GM12878 (cell line): ENCODE data around the gene SENP3. TPM values are rescaled to one million over a fixed set of nuclear protein-coding genes. Genes with fewer than 3 reads are reported as not detected.

Source experiments
- ATF3 ChIP-seq: IDR thresholded peaks from 2 replicates; pipeline ENCODE4 v1.6.1; 2011; ENCODE audit warnings: low read depth, mild to moderate bottlenecking, low read length, moderate library complexity, borderline replicate concordance; ENCODE audit errors: extremely low read depth
- BRCA1 ChIP-seq: IDR thresholded peaks from 2 replicates; pipeline ENCODE4 v1.6.1; 2011; ENCODE audit warnings: low read depth, low read length, improper control_type of control experiment
- CBX5 ChIP-seq: sonication (generic); IDR thresholded peaks from 2 replicates; pipeline ENCODE4 v1.6.1; 2016; ENCODE audit warnings: low read depth, moderate library complexity, mild to moderate bottlenecking, inconsistent platforms
- EED ChIP-seq: sonication (generic); IDR thresholded peaks from 2 replicates; pipeline ENCODE4 v1.6.1; 2016; ENCODE audit warnings: antibody characterized with exemption, low read depth
- EGR1 ChIP-seq, 2 experiments: IDR thresholded peaks; 1 replicate in 1 of 2; 2 replicates in 1 of 2; pipeline ENCODE4 v1.6.1; 2011 to 2012; ENCODE audit warnings: low read depth in 2 of 2, low read length in 2 of 2, borderline replicate concordance in 1 of 2, mild to moderate bottlenecking in 1 of 2, moderate library complexity in 1 of 2
- JUNB ChIP-seq: IDR thresholded peaks from 2 replicates; pipeline ENCODE4 v1.6.1; 2016; ENCODE audit warnings: antibody characterized with exemption, mild to moderate bottlenecking
- KAT2A ChIP-seq: conservative IDR thresholded peaks from 2 replicates; pipeline ENCODE4 v1.6.1; 2011; ENCODE audit warnings: low read depth, low read length; ENCODE audit not compliant: control insufficient read depth
- MYB ChIP-seq: fragments of 150-350 bp; IDR thresholded peaks from 2 replicates; pipeline ENCODE4 v1.6.1; 2014; ENCODE audit warnings: mild to moderate bottlenecking, low read depth, low read length, borderline replicate concordance
- NFYB ChIP-seq: IDR thresholded peaks from 2 replicates; pipeline ENCODE4 v1.6.1; 2011; ENCODE audit warnings: low read depth, mild to moderate bottlenecking, low read length, improper control_type of control experiment, moderate library complexity; ENCODE audit not compliant: insufficient read depth
- NR2C1 ChIP-seq: fragments of 450-650 bp; IDR thresholded peaks from 2 replicates; pipeline ENCODE4 v1.6.1; 2017; ENCODE audit warnings: antibody characterized with exemption, mild to moderate bottlenecking, moderate library complexity
- PML ChIP-seq: IDR thresholded peaks from 2 replicates; pipeline ENCODE4 v1.6.1; 2012; ENCODE audit warnings: low read length, inconsistent platforms
- PRDM15 ChIP-seq: fragments of 450-650 bp; formaldehyde crosslinking; IDR thresholded peaks from 2 replicates; pipeline ENCODE4 v1.4.0; 2020; ENCODE audit warnings: mild to moderate bottlenecking, moderate library complexity
- RAD51 ChIP-seq: fragments of 450-650 bp; IDR thresholded peaks from 2 replicates; pipeline ENCODE4 v1.6.1; 2016; ENCODE audit warnings: moderate library complexity, mild to moderate bottlenecking, inconsistent platforms
- RFX5 ChIP-seq: IDR thresholded peaks from 2 replicates; pipeline ENCODE4 v1.6.1; 2011; ENCODE audit warnings: low read depth, low read length, improper control_type of control experiment
- SPI1 ChIP-seq: IDR thresholded peaks from 2 replicates; pipeline ENCODE4 v1.6.1; 2011; ENCODE audit warnings: low read depth, mild to moderate bottlenecking, low read length, moderate library complexity, borderline replicate concordance; ENCODE audit not compliant: insufficient read depth
- SREBF1 ChIP-seq: IDR thresholded peaks from 2 replicates; pipeline ENCODE4 v1.6.1; 2012; ENCODE audit warnings: mild to moderate bottlenecking, low read length
- SREBF2 ChIP-seq: IDR thresholded peaks from 2 replicates; pipeline ENCODE4 v1.6.1; 2012; ENCODE audit warnings: mild to moderate bottlenecking, low read length
- ZBTB4 ChIP-seq: fragments of 450-650 bp; formaldehyde crosslinking; IDR thresholded peaks from 2 replicates; pipeline ENCODE4 v1.4.0; 2022; ENCODE audit warnings: mild to moderate bottlenecking, moderate library complexity
- polyA plus RNA-seq, 11 experiments: library from polyadenylated mRNA; depleted of rRNA in 4 of 11; unstranded in 6 of 11; stranded (reverse) in 5 of 11; fragments of >200 nt; fragmentation: Nextera tagmentation in 4 of 11; fragmentation: Illumina TruSeq in 1 of 11; extraction: Ambion mirVana in 4 of 11; extraction: Trizol in 1 of 11; gene quantifications; 1 replicate in 1 of 11; 2 replicates in 10 of 11; pipeline versions ENCODE4 v1.2.1 to v1.2.3, GENCODE V29; 2011 to 2016; ENCODE audit warnings: inconsistent platforms in 2 of 11, missing spikeins in 2 of 11, low read depth in 1 of 11
- total RNA-seq, 4 experiments: library from RNA; depleted of rRNA in 3 of 4; stranded (reverse); fragments of >200 nt in 3 of 4; fragmentation: Illumina TruSeq in 1 of 4; extraction: Trizol in 1 of 4; gene quantifications; 2 replicates each; pipeline versions ENCODE4 v1.2.1 to v1.2.3, GENCODE V29; 2013 to 2021
- TF ChIP-seq, protein P1 (sequence below): fragments of 450-650 bp; IDR thresholded peaks from 2 replicates; pipeline ENCODE4 v1.6.1; 2016; ENCODE audit warnings: mild to moderate bottlenecking
- TF ChIP-seq, protein P2 (sequence below): fragments of 450-650 bp; IDR thresholded peaks from 2 replicates; pipeline ENCODE4 v1.6.1; 2017; ENCODE audit warnings: low read depth, mild to moderate bottlenecking, moderate library complexity

Gene SENP3
- total and polyA plus RNA-seq, 10 of the 15 experiments (the other 5 are each of a cell fraction or from before 2014, with no cell fraction given): 1.8 to 113 (median 72.3) TPM

GRCh38 chr17:7572588-7573323 lies 11.0 kb downstream of the SENP3 start (continued):
- peak; percentile 61; the same call in 1 of the 2 replicates for TF ChIP-seq PRDM15 (CRISPR knock-in tag)
- TF ChIP-seq EGR1 (IDR thresholded peaks at IDR 0.05; ENCODE audit: borderline replicate concordance in 1 of 2, low read depth in 2 of 2, low read length in 2 of 2): no peak
- no peak for TF ChIP-seq NR2C1
- no peak for TF ChIP-seq ATF3
- peak; percentile 99 for TF ChIP-seq PML
- no peak for TF ChIP-seq RFX5
- TF ChIP-seq EED: no peak; the same call in 1 of the 2 replicates
- no peak for TF ChIP-seq KAT2A
- no peak for TF ChIP-seq SPI1
- no peak for TF ChIP-seq BRCA1
- no peak for TF ChIP-seq MYB
- TF ChIP-seq, protein P1, sequence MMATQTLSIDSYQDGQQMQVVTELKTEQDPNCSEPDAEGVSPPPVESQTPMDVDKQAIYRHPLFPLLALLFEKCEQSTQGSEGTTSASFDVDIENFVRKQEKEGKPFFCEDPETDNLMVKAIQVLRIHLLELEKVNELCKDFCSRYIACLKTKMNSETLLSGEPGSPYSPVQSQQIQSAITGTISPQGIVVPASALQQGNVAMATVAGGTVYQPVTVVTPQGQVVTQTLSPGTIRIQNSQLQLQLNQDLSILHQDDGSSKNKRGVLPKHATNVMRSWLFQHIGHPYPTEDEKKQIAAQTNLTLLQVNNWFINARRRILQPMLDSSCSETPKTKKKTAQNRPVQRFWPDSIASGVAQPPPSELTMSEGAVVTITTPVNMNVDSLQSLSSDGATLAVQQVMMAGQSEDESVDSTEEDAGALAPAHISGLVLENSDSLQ: peak; percentile 100
- TF ChIP-seq, protein P2, sequence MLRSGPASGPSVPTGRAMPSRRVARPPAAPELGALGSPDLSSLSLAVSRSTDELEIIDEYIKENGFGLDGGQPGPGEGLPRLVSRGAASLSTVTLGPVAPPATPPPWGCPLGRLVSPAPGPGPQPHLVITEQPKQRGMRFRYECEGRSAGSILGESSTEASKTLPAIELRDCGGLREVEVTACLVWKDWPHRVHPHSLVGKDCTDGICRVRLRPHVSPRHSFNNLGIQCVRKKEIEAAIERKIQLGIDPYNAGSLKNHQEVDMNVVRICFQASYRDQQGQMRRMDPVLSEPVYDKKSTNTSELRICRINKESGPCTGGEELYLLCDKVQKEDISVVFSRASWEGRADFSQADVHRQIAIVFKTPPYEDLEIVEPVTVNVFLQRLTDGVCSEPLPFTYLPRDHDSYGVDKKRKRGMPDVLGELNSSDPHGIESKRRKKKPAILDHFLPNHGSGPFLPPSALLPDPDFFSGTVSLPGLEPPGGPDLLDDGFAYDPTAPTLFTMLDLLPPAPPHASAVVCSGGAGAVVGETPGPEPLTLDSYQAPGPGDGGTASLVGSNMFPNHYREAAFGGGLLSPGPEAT: no peak
- no peak for TF ChIP-seq SREBF1
- TF ChIP-seq CBX5: no peak
- TF ChIP-seq JUNB: no peak; the same call in 1 of the 2 replicates
- TF ChIP-seq SREBF2: no peak
- peak; percentile 100 for TF ChIP-seq NFYB
- no peak for TF ChIP-seq RAD51
- TF ChIP-seq ZBTB4 (CRISPR knock-in tag): 0 out of 2 replicates have a peak, but pooled peaks have one; percentile 36
